Liver (tissue), 9 donors: ENCODE measurements around the gene OTOF. TPM values are rescaled to one million over a fixed set of nuclear protein-coding genes. Genes with fewer than 3 reads are reported as not detected.

Experiments
- DNase-seq: peaks from one replicate; pipeline ENCODE4 v3.0.0-alpha.2; 2017; ENCODE audit warnings: low spot score
- H3K27ac ChIP-seq, 2 donors: one replicate each; pipeline ENCODE4 v1.7.0; 2013; ENCODE audit warnings: inconsistent platforms in 2 of 2, low read length in 2 of 2, control low read depth in 1 of 2, low read depth in 1 of 2, mild to moderate bottlenecking in 1 of 2
- H3K27me3 ChIP-seq, 4 donors: one replicate each; pipeline versions ENCODE4 v1.6.1 to v1.7.0; 2013; ENCODE audit warnings: low read length in 3 of 4, inconsistent platforms in 1 of 4, mild to moderate bottlenecking in 1 of 4, moderate library complexity in 1 of 4; ENCODE audit not compliant: control insufficient read depth in 4 of 4, insufficient read depth in 4 of 4
- H3K36me3 ChIP-seq, 4 donors: one replicate each; pipeline versions ENCODE4 v1.6.1 to v1.7.0; 2013; ENCODE audit warnings: low read length in 3 of 4, mild to moderate bottlenecking in 3 of 4, low read depth in 1 of 4, moderate library complexity in 1 of 4; ENCODE audit not compliant: control insufficient read depth in 4 of 4, insufficient read depth in 3 of 4
- H3K4me1 ChIP-seq, 4 donors: one replicate each; pipeline versions ENCODE4 v1.6.1 to v1.7.0; 2013; ENCODE audit warnings: low read length in 3 of 4, mild to moderate bottlenecking in 3 of 4, moderate library complexity in 1 of 4; ENCODE audit not compliant: control insufficient read depth in 4 of 4, insufficient read depth in 4 of 4
- H3K4me3 ChIP-seq, 3 donors: one replicate each; pipeline versions ENCODE4 v1.6.1 to v1.7.0; 2013; ENCODE audit warnings: low read length in 3 of 3, control low read depth in 1 of 3, low read depth in 1 of 3, mild to moderate bottlenecking in 1 of 3
- H3K9ac ChIP-seq, 2 donors: one replicate each; pipeline ENCODE4 v1.7.0; 2013; ENCODE audit warnings: low read length in 2 of 2, mild to moderate bottlenecking in 2 of 2, moderate library complexity in 2 of 2, control low read depth in 1 of 2, low read depth in 1 of 2
- H3K9me3 ChIP-seq, 4 donors: one replicate each; pipeline versions ENCODE4 v1.6.1 to v1.7.0; 2013; ENCODE audit warnings: low read length in 3 of 4; ENCODE audit not compliant: control insufficient read depth in 4 of 4
- ATF3 ChIP-seq: IDR thresholded peaks from 2 replicates; pipeline ENCODE4 v1.6.1; 2016; ENCODE audit warnings: antibody characterized with exemption
- EGR1 ChIP-seq, 2 donors: IDR thresholded peaks; 2 replicates each; pipeline ENCODE4 v1.6.1; 2016 to 2018; ENCODE audit warnings: antibody characterized with exemption in 2 of 2, low read depth in 2 of 2
- FOXA1 ChIP-seq: IDR thresholded peaks from 2 replicates; pipeline ENCODE4 v1.6.1; 2016; ENCODE audit warnings: antibody characterized with exemption
- FOXA2 ChIP-seq: IDR thresholded peaks from 2 replicates; pipeline ENCODE4 v1.6.1; 2016; ENCODE audit warnings: antibody characterized with exemption
- GABPA ChIP-seq, 2 donors: IDR thresholded peaks in 1 of 2; conservative IDR thresholded peaks in 1 of 2; 2 replicates each; pipeline ENCODE4 v1.6.1; 2016; ENCODE audit warnings: antibody characterized with exemption in 2 of 2, mild to moderate bottlenecking in 1 of 2, moderate library complexity in 1 of 2
- HNF4A ChIP-seq, 2 donors: conservative IDR thresholded peaks; 2 replicates each; pipeline ENCODE4 v1.6.1; 2016; ENCODE audit warnings: antibody characterized with exemption in 2 of 2, mild to moderate bottlenecking in 2 of 2
- HNF4G ChIP-seq: IDR thresholded peaks from 2 replicates; pipeline ENCODE4 v1.6.1; 2016; ENCODE audit warnings: antibody characterized with exemption
- MAX ChIP-seq: IDR thresholded peaks from 2 replicates; pipeline ENCODE4 v1.6.1; 2016; ENCODE audit warnings: antibody characterized with exemption
- NR2F2 ChIP-seq: IDR thresholded peaks from 2 replicates; pipeline ENCODE4 v1.6.1; 2016; ENCODE audit warnings: antibody characterized with exemption
- RAD21 ChIP-seq, 2 donors: IDR thresholded peaks; 2 replicates each; pipeline ENCODE4 v1.6.1; 2016; ENCODE audit warnings: antibody characterized with exemption in 2 of 2, mild to moderate bottlenecking in 2 of 2
- REST ChIP-seq: IDR thresholded peaks from 2 replicates; pipeline ENCODE4 v1.6.1; 2016; ENCODE audit warnings: antibody characterized with exemption, mild to moderate bottlenecking
- SP1 ChIP-seq: IDR thresholded peaks from 2 replicates; pipeline ENCODE4 v1.6.1; 2018; ENCODE audit warnings: antibody characterized with exemption, mild to moderate bottlenecking
- YY1 ChIP-seq: IDR thresholded peaks from 2 replicates; pipeline ENCODE4 v1.6.1; 2016; ENCODE audit warnings: antibody characterized with exemption, mild to moderate bottlenecking
- WGBS: extraction: QIAGEN DNeasy Blood & Tissue Kit; methylation state at CpG from one replicate; pipeline ENCODE4 v1.1.7; 2013; 5-methylcytosine and 5-hydroxymethylcytosine counted together
- polyA plus RNA-seq, 2 donors: library from polyadenylated mRNA; stranded (reverse) in 1 of 2; unstranded in 1 of 2; fragments of 200-250 nt in 1 of 2; fragments of >200 nt in 1 of 2; fragmentation: Nextera tagmentation in 1 of 2; extraction: Ambion mirVana in 1 of 2; gene quantifications; one replicate each; pipeline versions ENCODE4 v1.2.1 to v1.2.3, GENCODE V29; 2013 to 2015
- total RNA-seq, 2 donors: library from RNA; depleted of rRNA; stranded (reverse); fragments of >200 nt; gene quantifications; one replicate each; pipeline ENCODE4 v1.2.3, GENCODE V29; 2014
- TF ChIP-seq, protein P1 (sequence below): fragments of 150-350 bp; IDR thresholded peaks from 2 replicates; pipeline ENCODE4 v1.5.1; 2017; ENCODE audit warnings: improper control_type of control experiment, low read depth, low read length; ENCODE audit not compliant: missing input control
- TF ChIP-seq, protein P2 (sequence below): IDR thresholded peaks from 2 replicates; pipeline ENCODE4 v1.6.1; 2016; ENCODE audit warnings: antibody characterized with exemption
- donor health status: healthy.
- donor health status: healthy.
- donor health status: healthy.
- donor health status: healthy.
- donor health status: healthy.

Gene OTOF
- total and polyA plus RNA-seq, 4 donors = 0.06 to 0.28 (median 0.07) TPM; not detected in 1

DNA sequence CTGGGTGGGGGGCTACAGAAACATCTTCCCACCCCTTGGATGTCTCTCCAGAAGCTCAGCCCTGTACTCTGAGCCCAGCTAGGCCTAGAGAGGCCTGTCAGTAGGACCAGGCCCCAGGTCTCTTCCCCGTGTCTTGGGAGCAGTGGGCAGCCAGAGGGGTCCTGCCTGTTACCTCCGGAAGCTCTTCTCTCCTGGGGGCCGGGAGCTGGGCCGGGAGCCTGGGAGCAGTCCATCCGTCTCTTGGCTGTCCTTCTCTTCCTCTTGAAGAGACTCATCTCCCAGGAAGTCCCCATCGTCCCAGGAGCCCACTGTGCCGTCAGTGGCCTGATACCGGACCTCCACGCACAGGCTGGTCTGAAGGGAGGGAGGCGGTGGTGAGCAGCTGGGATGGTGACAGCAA lies 38.3 kb upstream of the OTOF start:
- no peaks in the 10 kb centered on the region for H3K36me3 ChIP-seq
- no peak overlapping the region for H3K9ac ChIP-seq
- H3K4me3 ChIP-seq = no peak overlapping the region
- no peak for DNase-seq
- TF ChIP-seq HNF4G (no peak), FOXA2 (no peak), SP1 (no peak), ATF3 (no peak), GABPA (IDR thresholded peaks at IDR 0.05 in 1 of 2, conservative IDR thresholded peaks at IDR 0.05 in 1 of 2) (no peak), NR2F2 (no peak), FOXA1 (no peak), REST (no peak), EGR1 (IDR thresholded peaks at IDR 0.05; ENCODE audit: low read depth in 2 of 2) (no peak)
- TF ChIP-seq, protein P1, sequence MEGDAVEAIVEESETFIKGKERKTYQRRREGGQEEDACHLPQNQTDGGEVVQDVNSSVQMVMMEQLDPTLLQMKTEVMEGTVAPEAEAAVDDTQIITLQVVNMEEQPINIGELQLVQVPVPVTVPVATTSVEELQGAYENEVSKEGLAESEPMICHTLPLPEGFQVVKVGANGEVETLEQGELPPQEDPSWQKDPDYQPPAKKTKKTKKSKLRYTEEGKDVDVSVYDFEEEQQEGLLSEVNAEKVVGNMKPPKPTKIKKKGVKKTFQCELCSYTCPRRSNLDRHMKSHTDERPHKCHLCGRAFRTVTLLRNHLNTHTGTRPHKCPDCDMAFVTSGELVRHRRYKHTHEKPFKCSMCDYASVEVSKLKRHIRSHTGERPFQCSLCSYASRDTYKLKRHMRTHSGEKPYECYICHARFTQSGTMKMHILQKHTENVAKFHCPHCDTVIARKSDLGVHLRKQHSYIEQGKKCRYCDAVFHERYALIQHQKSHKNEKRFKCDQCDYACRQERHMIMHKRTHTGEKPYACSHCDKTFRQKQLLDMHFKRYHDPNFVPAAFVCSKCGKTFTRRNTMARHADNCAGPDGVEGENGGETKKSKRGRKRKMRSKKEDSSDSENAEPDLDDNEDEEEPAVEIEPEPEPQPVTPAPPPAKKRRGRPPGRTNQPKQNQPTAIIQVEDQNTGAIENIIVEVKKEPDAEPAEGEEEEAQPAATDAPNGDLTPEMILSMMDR = no peak
- TF ChIP-seq, protein P2, sequence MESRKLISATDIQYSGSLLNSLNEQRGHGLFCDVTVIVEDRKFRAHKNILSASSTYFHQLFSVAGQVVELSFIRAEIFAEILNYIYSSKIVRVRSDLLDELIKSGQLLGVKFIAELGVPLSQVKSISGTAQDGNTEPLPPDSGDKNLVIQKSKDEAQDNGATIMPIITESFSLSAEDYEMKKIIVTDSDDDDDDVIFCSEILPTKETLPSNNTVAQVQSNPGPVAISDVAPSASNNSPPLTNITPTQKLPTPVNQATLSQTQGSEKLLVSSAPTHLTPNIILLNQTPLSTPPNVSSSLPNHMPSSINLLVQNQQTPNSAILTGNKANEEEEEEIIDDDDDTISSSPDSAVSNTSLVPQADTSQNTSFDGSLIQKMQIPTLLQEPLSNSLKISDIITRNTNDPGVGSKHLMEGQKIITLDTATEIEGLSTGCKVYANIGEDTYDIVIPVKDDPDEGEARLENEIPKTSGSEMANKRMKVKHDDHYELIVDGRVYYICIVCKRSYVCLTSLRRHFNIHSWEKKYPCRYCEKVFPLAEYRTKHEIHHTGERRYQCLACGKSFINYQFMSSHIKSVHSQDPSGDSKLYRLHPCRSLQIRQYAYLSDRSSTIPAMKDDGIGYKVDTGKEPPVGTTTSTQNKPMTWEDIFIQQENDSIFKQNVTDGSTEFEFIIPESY = no peak
- H3K27ac ChIP-seq = no peak overlapping the region
- no peaks in the 10 kb centered on the region for H3K9me3 ChIP-seq
- 94% methylated on average over 10 of the region's 10 CpGs for WGBS
- H3K4me1 ChIP-seq = no peaks in the 10 kb centered on the region
- no peaks in the 10 kb centered on the region for H3K27me3 ChIP-seq

- H3K27ac ChIP-seq = no peak overlapping the region
- 69% methylated on average over 5 of the region's 5 CpGs for WGBS
- no peak for TF ChIP-seq REST
- TF ChIP-seq YY1 = no peak
- no peak for TF ChIP-seq HNF4A (conservative IDR thresholded peaks at IDR 0.05)
- TF ChIP-seq FOXA2 = no peak
- no peak for TF ChIP-seq GABPA (IDR thresholded peaks at IDR 0.05 in 1 of 2, conservative IDR thresholded peaks at IDR 0.05 in 1 of 2)
- TF ChIP-seq, protein P1 = no peak
- TF ChIP-seq HNF4G = no peak
- no peak for TF ChIP-seq MAX
- TF ChIP-seq FOXA1 = no peak
- no peak for TF ChIP-seq NR2F2
- TF ChIP-seq SP1 = no peak
- TF ChIP-seq RAD21 (IDR thresholded peaks at IDR 0.05) = no peak
- H3K9ac ChIP-seq = no peak overlapping the region
- H3K27me3 ChIP-seq = no peaks in the 10 kb centered on the region
- no peaks in the 10 kb centered on the region for H3K9me3 ChIP-seq
- no peaks in the 10 kb centered on the region for H3K36me3 ChIP-seq
- no peak overlapping the region for H3K4me3 ChIP-seq
- no peaks in the 10 kb centered on the region for H3K4me1 ChIP-seq
- no peak for DNase-seq
These were observed 37.8 kb upstream of the OTOF start for GRCh38 chr2:26515771-26516170.
